ENCODE results near the gene MINAR1.

MINAR1 gene

DNA sequence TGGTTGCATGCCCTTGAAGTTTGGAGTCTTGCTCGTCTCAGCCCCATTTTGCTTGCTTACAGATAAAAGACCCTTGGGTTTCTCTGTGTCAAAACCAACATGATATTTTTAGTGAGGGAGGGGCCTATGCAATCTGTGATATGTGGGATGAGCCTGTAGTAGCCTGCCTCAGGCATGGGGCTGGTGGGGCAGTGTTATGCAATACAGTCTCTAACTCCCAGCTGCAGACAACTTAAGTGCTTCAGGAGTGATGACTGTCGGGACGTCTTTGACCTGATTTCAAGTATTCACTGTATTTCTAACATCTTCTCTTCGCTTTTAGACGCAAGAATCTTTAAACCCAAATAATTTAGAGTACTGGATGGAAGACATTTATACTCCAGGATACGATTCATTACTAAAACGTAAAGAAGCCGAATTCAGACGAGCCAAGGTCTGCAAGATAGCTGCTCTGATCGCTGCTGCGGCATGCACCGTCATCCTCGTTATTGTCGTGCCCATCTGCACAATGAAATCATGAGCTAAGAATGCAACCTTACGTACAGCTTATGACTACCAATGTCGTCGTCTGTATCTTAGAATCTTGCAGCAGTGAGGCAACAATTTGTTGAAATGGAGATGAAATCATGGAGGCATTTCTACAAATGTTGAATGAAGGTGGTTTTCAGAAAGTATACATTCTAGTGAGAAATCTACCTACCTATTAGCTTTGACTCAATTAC, 35.9 kb downstream of the MINAR1 start:
- no peak for DNase-seq

DNA sequence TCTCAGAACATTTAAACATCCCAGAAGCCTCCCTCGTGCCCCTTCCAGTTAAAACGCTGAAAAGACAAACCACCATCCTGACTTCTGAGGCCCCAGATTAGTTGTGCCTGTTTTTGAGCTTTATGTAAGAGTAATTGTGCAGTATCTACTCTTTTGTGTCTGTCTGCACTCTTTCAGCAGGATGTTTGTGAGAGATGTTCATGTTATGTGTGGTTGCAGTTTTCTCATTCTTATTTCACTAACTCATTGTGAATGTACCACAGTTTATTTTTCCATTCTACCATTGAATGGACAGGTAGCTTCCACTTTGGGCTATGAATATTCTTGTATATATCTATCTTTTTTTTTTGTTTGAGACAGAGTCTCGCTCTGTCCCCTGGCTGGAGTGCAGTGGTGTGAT, 40.3 kb downstream of the MINAR1 start:
- no peak for DNase-seq

- DNase-seq, result no peak
These were observed 42.1 kb downstream of the MINAR1 start for GRCh38 chr15:79474252-79474651.

DNA sequence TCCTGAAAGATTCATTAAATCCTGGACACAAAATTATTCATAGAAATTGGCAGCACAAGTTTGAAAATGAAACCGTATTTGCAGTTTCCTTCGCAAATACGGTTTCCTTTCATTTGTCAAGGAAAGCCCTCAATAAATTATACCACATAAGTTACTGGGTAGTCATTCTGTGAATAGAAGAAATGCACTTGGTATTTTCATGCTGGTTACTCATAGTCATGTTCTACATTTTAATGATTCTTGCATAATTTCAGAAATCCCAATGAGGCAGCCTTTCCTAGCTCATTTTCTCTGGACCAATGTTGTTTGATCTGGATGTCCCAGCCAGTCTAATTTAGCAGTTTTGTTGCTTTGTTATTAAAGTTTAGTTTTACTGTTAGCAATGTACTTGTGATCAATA, 43.2 kb downstream of the MINAR1 start:
- DNase-seq, result no peak

- no peak for DNase-seq
These were observed 46.0 kb downstream of the MINAR1 start for GRCh38 chr15:79478108-79478507.

GRCh38 chr15:79479616-79480015, 47.5 kb downstream of the MINAR1 start:
- DNase-seq, result no peak

GRCh38 chr15:79481793-79482192, 49.7 kb downstream of the MINAR1 start:
- no peak for DNase-seq
